K562 (cell line): ENCODE data around the gene RAD51D. TPM values are rescaled to one million over a fixed set of nuclear protein-coding genes. Genes with fewer than 3 reads are reported as not detected.

Source experiments
- BHLHE40 ChIP-seq: IDR thresholded peaks from 2 replicates; pipeline ENCODE4 v1.6.1; 2011; ENCODE audit warnings: low read length, improper control_type of control experiment
- BRD4 ChIP-seq: fragments of 200-600 bp; sonication (generic); IDR thresholded peaks from 2 replicates; pipeline ENCODE4 v1.6.1; 2017; ENCODE audit warnings: inconsistent platforms
- CBX5 ChIP-seq: IDR thresholded peaks from 2 replicates; pipeline ENCODE4 v1.6.1; 2014; ENCODE audit warnings: low read depth, borderline replicate concordance
- FOXA3 ChIP-seq, 2 experiments: fragments of 450-650 bp in 1 of 2; sonication (generic) in 1 of 2; formaldehyde crosslinking; IDR thresholded peaks in 1 of 2; conservative IDR thresholded peaks in 1 of 2; 2 replicates each; pipeline versions ENCODE4 v1.4.0 to v1.8.0; 2020 to 2022; ENCODE audit warnings: mild to moderate bottlenecking in 2 of 2, missing genetic modification reagents in 1 of 2
- GATA2 ChIP-seq: sonication (generic); formaldehyde crosslinking; IDR thresholded peaks from 2 replicates; pipeline ENCODE4 v1.4.0; 2020; ENCODE audit warnings: mild to moderate bottlenecking, missing genetic modification reagents
- HDAC3 ChIP-seq: fragments of 450-650 bp; IDR thresholded peaks from 2 replicates; pipeline ENCODE4 v1.6.1; 2018; ENCODE audit warnings: borderline replicate concordance, mild to moderate bottlenecking, moderate library complexity; ENCODE audit not compliant: partially characterized antibody
- HDAC6 ChIP-seq: IDR thresholded peaks from 2 replicates; pipeline ENCODE4 v1.6.1; 2012; ENCODE audit warnings: low read depth, mild to moderate bottlenecking, control low read depth, inconsistent platforms, low read length, moderate library complexity
- ILF3 ChIP-seq: fragments of 450-650 bp; IDR thresholded peaks from 2 replicates; pipeline ENCODE4 v1.6.1; 2018; ENCODE audit warnings: antibody characterized with exemption, mild to moderate bottlenecking, moderate library complexity, borderline replicate concordance
- KAT7 ChIP-seq: sonication (generic); formaldehyde crosslinking; IDR thresholded peaks from 2 replicates; pipeline ENCODE4 v1.8.0; 2022; ENCODE audit warnings: missing genetic modification reagents, mild to moderate bottlenecking, borderline replicate concordance
- KDM4B ChIP-seq, 2 experiments: fragments of 450-650 bp in 1 of 2; sonication (generic) in 1 of 2; IDR thresholded peaks; 2 replicates each; pipeline ENCODE4 v1.6.1; 2016 to 2017; ENCODE audit warnings: borderline replicate concordance in 2 of 2, antibody characterized with exemption in 1 of 2, low read depth in 1 of 2, mild to moderate bottlenecking in 1 of 2
- KLF1 ChIP-seq: fragments of 450-650 bp; IDR thresholded peaks from 2 replicates; pipeline ENCODE4 v1.6.1; 2016; ENCODE audit warnings: missing genetic modification characterization, missing compliant biosample characterization
- MCM3 ChIP-seq: fragments of 450-650 bp; IDR thresholded peaks from 2 replicates; pipeline ENCODE4 v1.6.1; 2016
- MECOM ChIP-seq: fragments of 250-450 bp; sonication (Bioruptor Pico); IDR thresholded peaks from 2 replicates; pipeline ENCODE4 v1.8.0; 2022; ENCODE audit warnings: inconsistent platforms
- NFXL1 ChIP-seq: fragments of 450-650 bp; formaldehyde crosslinking; IDR thresholded peaks from 2 replicates; pipeline ENCODE4 v1.4.0; 2021; ENCODE audit warnings: mild to moderate bottlenecking
- PRMT5 ChIP-seq: sonication (generic); formaldehyde crosslinking; IDR thresholded peaks from 2 replicates; pipeline ENCODE4 v1.5.0; 2020; ENCODE audit warnings: missing genetic modification reagents
- RBM17 ChIP-seq: fragments of 200-400 bp; formaldehyde crosslinking; IDR thresholded peaks from 2 replicates; pipeline ENCODE4 v1.6.1; 2017; ENCODE audit warnings: low read depth, mild to moderate bottlenecking, low read length, borderline replicate concordance
- RBM22 ChIP-seq: fragments of 200-400 bp; formaldehyde crosslinking; IDR thresholded peaks from 2 replicates; pipeline ENCODE4 v1.6.1; 2018; ENCODE audit warnings: low read length, low read depth; ENCODE audit not compliant: poor library complexity, severe bottlenecking
- SMARCA4 ChIP-seq: fragments of 450-650 bp; IDR thresholded peaks from 2 replicates; pipeline ENCODE4 v1.6.1; 2016
- SRSF9 ChIP-seq: fragments of 200-400 bp; formaldehyde crosslinking; IDR thresholded peaks from 2 replicates; pipeline ENCODE4 v1.6.1; 2017; ENCODE audit warnings: low read depth, low read length, borderline replicate concordance
- TARDBP ChIP-seq: fragments of 450-650 bp; IDR thresholded peaks from 2 replicates; pipeline ENCODE4 v1.6.1; 2016
- TSC22D4 ChIP-seq: fragments of 450-650 bp; IDR thresholded peaks from 2 replicates; pipeline ENCODE4 v1.6.1; 2016; ENCODE audit warnings: missing genetic modification characterization, missing biosample characterization, control low read depth
- ZFX ChIP-seq: sonication (generic); formaldehyde crosslinking; IDR thresholded peaks from 2 replicates; pipeline ENCODE4 v1.8.0; 2022; ENCODE audit warnings: mild to moderate bottlenecking, missing genetic modification reagents, moderate library complexity
- ZNF121 ChIP-seq: sonication (generic); formaldehyde crosslinking; conservative IDR thresholded peaks from 2 replicates; pipeline ENCODE4 v1.8.0; 2022; ENCODE audit warnings: missing genetic modification reagents
- ZNF282 ChIP-seq: sonication (generic); formaldehyde crosslinking; IDR thresholded peaks from 2 replicates; pipeline ENCODE4 v1.8.1; 2023; ENCODE audit warnings: missing genetic modification reagents
- ZNF41 ChIP-seq: fragments of 250-450 bp; sonication (Bioruptor Pico); conservative IDR thresholded peaks from 2 replicates; pipeline ENCODE4 v1.4.0; 2020; ENCODE audit warnings: mild to moderate bottlenecking
- polyA plus RNA-seq, 8 experiments: library from polyadenylated mRNA; depleted of rRNA in 4 of 8; stranded (reverse) in 5 of 8; unstranded in 3 of 8; fragments of >200 nt; fragmentation: Nextera tagmentation in 2 of 8; fragmentation: Illumina TruSeq in 1 of 8; extraction: Ambion mirVana in 2 of 8; extraction: Trizol in 1 of 8; gene quantifications; 2 replicates each; pipeline versions ENCODE4 v1.2.1 to v1.2.3, GENCODE V29; 2011 to 2014; ENCODE audit warnings: inconsistent platforms in 1 of 8, missing spikeins in 1 of 8
- total RNA-seq, 7 experiments: library from RNA; depleted of rRNA in 6 of 7; stranded (reverse); fragments of >200 nt in 6 of 7; fragmentation: Illumina TruSeq in 2 of 7; extraction: Trizol in 2 of 7; gene quantifications; 2 replicates each; pipeline versions ENCODE4 v1.2.1 to v1.2.3, GENCODE V29; 2011 to 2021; ENCODE audit warnings: low replicate concordance in 1 of 7
- TF ChIP-seq, protein P1 (sequence below): sonication (generic); formaldehyde crosslinking; IDR thresholded peaks from 2 replicates; pipeline ENCODE4 v1.8.1; 2023; ENCODE audit warnings: mild to moderate bottlenecking, missing genetic modification reagents
- TF ChIP-seq, protein P2 (sequence below): sonication (generic); formaldehyde crosslinking; IDR thresholded peaks from 2 replicates; pipeline ENCODE4 v1.9.0; 2022; ENCODE audit warnings: mild to moderate bottlenecking, missing genetic modification reagents
- TF ChIP-seq, protein P3 (sequence below): sonication (generic); formaldehyde crosslinking; IDR thresholded peaks from 2 replicates; pipeline ENCODE4 v1.8.1; 2022; ENCODE audit warnings: missing genetic modification reagents

The RAD51D gene
- total and polyA plus RNA-seq, 9 of the 15 experiments (the other 6 are each of a cell fraction or from before 2014, with no cell fraction given): 2.2 to 16.9 (median 8.7) TPM

DNA sequence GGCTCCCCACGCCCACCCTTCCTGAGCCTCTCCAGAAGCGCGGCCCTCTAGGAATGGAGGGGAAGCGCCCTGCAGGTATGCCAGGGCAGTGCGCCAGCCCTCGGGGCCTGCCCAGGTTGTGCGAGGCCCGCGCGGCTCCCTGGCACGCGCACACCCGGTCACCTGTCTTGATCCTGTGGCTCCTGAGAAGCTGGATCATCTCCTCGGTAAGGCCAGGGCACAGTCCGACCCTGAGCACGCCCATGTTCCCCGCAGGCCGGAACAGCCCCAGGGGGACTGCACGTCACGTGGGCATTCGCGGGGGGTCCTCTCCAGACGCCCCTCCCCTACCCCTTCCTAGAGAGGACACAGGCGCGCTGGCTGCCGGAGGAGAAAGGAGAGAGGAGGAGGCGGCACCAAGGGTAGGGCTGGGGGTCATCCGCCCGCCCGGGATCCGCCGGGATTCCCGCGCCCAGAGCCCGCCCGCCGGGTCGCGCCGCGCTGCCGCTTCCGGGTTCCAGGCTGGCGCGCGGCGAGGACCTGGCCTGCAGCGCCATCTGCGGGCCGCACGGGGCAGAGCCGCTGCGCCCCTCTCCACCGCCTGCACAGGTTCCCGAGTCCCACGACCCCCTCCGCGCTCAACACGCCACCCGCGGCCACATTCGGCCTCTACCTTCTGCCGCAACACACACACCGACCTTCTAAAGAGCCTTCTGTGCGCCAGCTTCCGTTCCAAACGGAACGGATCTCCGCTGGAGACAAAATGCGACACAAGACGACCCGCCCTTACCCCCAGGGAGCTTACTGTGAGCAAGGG is at the start of gene RAD51D (continued):
- TF ChIP-seq ZNF121 (CRISPR knock-in tag): no peak
- no peak for TF ChIP-seq FOXA3 (CRISPR knock-in tag; conservative IDR thresholded peaks at IDR 0.05 in 1 of 2, IDR thresholded peaks at IDR 0.05 in 1 of 2)
- no peak for TF ChIP-seq HDAC3
- TF ChIP-seq BRD4: 0 out of 2 replicates have a peak, but pooled peaks have one; percentile 41
- no peak for TF ChIP-seq SRSF9
- TF ChIP-seq RBM17: no peak
- no peak for TF ChIP-seq KAT7 (CRISPR knock-in tag)
- TF ChIP-seq MCM3: no peak
- no peak for TF ChIP-seq MECOM
- TF ChIP-seq CBX5: no peak
- TF ChIP-seq GATA2: no peak
- TF ChIP-seq HDAC6: no peak
- TF ChIP-seq NFXL1: no peak
- TF ChIP-seq TARDBP: no peak
- no peak for TF ChIP-seq PRMT5
- no peak for TF ChIP-seq TSC22D4
- 0 out of 2 replicates have a peak, but pooled peaks have one; percentile 54 for TF ChIP-seq BHLHE40
- TF ChIP-seq ZNF41: no peak
- no peak for TF ChIP-seq RBM22
- no peak for TF ChIP-seq ZNF282 (CRISPR knock-in tag)
- TF ChIP-seq, protein P1, sequence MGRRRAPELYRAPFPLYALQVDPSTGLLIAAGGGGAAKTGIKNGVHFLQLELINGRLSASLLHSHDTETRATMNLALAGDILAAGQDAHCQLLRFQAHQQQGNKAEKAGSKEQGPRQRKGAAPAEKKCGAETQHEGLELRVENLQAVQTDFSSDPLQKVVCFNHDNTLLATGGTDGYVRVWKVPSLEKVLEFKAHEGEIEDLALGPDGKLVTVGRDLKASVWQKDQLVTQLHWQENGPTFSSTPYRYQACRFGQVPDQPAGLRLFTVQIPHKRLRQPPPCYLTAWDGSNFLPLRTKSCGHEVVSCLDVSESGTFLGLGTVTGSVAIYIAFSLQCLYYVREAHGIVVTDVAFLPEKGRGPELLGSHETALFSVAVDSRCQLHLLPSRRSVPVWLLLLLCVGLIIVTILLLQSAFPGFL: no peak
- TF ChIP-seq, protein P2, sequence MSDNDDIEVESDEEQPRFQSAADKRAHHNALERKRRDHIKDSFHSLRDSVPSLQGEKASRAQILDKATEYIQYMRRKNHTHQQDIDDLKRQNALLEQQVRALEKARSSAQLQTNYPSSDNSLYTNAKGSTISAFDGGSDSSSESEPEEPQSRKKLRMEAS (CRISPR knock-in tag): peak; percentile 57
- no peak for TF ChIP-seq KDM4B (IDR thresholded peaks at IDR 0.05; ENCODE audit: borderline replicate concordance in 2 of 2, low read depth in 1 of 2)
- TF ChIP-seq, protein P3, sequence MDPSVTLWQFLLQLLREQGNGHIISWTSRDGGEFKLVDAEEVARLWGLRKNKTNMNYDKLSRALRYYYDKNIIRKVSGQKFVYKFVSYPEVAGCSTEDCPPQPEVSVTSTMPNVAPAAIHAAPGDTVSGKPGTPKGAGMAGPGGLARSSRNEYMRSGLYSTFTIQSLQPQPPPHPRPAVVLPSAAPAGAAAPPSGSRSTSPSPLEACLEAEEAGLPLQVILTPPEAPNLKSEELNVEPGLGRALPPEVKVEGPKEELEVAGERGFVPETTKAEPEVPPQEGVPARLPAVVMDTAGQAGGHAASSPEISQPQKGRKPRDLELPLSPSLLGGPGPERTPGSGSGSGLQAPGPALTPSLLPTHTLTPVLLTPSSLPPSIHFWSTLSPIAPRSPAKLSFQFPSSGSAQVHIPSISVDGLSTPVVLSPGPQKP (CRISPR knock-in tag): no peak
- peak; percentile 86 for TF ChIP-seq ZFX (CRISPR knock-in tag)
- TF ChIP-seq SMARCA4: no peak
- no peak; the same call in 1 of the 2 replicates for TF ChIP-seq ILF3
- no peak for TF ChIP-seq KLF1
